Activated naive CD8-positive, alpha-beta T cell treated with anti-CD3 and anti-CD28 coated beads, Interleukin-2, amount 50 U/mL, for 24 hours (primary cell): ENCODE data around the gene SARS2.
"Not testable (repeated sequence)": the region's sequence is repeated elsewhere in the genome, so short reads cannot be mapped to it uniquely, and the experiment has no call there.

Experiments used
- ATAC-seq: fragments of 150-1000 bp; cut with Tn5 transposase; one replicate; pipeline ENCODE4 v1.10.0; 2021
- DNase-seq: peaks from one replicate; pipeline ENCODE4 v3.0.0; 2021
- H3K27ac Mint-ChIP-seq: one replicate; pipeline ENCODE4 v1.8.0; 2021; ENCODE audit warnings: mild to moderate bottlenecking, mixed read lengths
- H3K27me3 Mint-ChIP-seq: one replicate; pipeline ENCODE4 v1.8.0; 2021; ENCODE audit warnings: mixed read lengths
- H3K36me3 Mint-ChIP-seq: one replicate; pipeline ENCODE4 v1.8.0; 2021; ENCODE audit warnings: low read depth, mixed read lengths
- H3K4me1 Mint-ChIP-seq: one replicate; pipeline ENCODE4 v1.8.0; 2021; ENCODE audit warnings: mixed read lengths
- H3K4me3 Mint-ChIP-seq: one replicate; pipeline ENCODE4 v1.8.0; 2021; ENCODE audit warnings: mild to moderate bottlenecking, moderate library complexity, mixed read lengths
- H3K9me3 Mint-ChIP-seq: one replicate; pipeline ENCODE4 v1.8.0; 2021; ENCODE audit warnings: mixed read lengths

SARS2 gene

DNA sequence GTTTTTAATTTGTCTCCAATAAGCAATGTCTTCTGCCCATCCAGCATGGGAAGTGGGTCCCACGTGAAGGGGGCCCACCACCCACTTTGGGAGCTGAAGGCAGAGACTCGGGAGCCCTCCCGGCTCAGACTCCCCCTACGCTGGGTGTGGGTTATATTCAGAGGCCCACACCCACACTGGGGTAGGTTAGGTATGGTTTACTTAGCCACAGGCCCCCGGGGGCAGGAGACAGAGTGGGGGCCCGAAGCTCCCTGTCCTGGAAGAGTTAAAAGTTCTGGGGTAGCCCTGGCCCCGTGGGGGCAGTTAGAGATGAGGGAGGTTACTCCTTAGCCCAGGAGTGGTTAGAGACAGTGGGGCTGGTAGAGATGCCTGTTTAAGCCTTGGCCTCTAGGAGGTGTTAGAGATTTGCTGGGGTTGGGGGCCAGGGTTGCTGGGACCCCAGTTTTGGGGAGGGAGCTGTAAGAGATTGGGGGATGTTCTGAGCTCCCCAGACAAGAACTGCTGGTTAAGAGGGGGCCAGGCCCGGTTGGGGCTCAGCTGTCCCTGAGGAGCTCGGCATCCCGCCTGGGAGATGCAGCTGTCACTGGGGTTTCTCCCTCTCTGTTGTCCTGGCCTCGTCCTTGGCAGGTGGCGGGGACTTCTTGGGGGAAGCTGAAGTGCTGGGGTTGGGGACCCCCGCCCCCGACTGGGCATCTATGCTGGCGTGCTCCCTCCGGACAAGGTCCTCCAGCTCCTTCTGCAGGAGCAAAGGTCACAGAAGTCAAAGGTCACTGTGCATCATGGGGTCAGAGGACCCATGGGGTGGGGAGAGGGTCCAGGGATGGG lies 51.8 kb downstream of the SARS2 start:
- peaks cover 2% of the 10 kb centered on the region for H3K36me3 Mint-ChIP-seq
- DNase-seq (no peak), ATAC-seq (peak; percentile 17)
- no peaks in the 10 kb centered on the region for H3K9me3 Mint-ChIP-seq
- peak overlapping the region; percentile 86 for H3K4me3 Mint-ChIP-seq
- peaks cover 29% of the 10 kb centered on the region for H3K4me1 Mint-ChIP-seq
- H3K27me3 Mint-ChIP-seq: no peaks in the 10 kb centered on the region
- peak overlapping the region; percentile 97 for H3K27ac Mint-ChIP-seq

DNA sequence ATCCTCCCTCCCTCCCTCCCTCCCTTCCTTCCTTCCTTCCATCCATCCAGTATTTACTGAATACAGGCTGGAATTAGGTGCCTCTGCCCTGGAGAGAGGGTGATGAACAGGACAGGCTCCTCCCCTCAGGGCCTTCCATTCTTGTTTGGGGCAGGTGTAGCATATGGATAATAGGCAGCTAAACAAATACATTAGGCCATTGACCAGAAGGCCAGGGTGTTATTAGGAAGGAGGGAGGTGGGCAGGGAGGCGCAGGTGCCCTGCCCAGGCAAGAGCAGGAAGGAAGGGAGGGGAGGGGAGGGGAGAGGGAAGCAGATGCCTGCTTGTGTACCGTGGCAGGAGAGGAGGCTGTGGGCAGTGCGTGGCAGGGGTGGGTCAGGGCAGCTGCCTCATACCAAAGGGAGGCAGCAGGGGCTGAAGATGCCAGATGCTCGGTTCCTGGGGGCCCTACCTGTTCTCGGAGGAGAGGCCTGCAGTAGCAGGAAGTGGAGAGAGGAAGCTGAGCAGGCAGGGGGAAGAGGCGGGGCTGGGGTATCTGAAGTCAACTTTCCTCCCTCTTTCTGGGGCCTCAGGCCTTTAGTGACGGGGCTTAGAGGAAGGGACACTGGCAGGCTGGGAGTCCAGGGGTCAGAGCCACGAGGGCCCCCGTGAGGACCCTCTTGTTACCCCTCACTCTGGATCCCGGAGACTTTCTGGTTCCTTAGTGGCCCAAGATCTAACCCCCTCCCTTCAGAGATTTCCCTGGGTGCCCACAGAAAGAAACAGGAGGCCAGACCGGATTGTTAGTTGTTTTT lies 52.6 kb downstream of the SARS2 start, which contains the start of gene RINL:
Gene RINL (minus strand): TSS at position 495 of the 794 bp plus-strand sequence. CDS start 1,533 bp downstream, outside the sequence.
- Mint-ChIP-seq H3K4me3 (peak within 1 kb of the TSS; percentile 86), H3K27ac (peak within 1 kb of the TSS; percentile 97), H3K4me1 (peaks cover 32% of the 10 kb centered on the region), H3K9me3 (no peaks in the 10 kb centered on the region), H3K36me3 (peaks cover 5% of the 10 kb centered on the region), H3K27me3 (no peaks in the 10 kb centered on the region)
- DNase-seq (peak; percentile 73), ATAC-seq (peak; percentile 93)

DNA sequence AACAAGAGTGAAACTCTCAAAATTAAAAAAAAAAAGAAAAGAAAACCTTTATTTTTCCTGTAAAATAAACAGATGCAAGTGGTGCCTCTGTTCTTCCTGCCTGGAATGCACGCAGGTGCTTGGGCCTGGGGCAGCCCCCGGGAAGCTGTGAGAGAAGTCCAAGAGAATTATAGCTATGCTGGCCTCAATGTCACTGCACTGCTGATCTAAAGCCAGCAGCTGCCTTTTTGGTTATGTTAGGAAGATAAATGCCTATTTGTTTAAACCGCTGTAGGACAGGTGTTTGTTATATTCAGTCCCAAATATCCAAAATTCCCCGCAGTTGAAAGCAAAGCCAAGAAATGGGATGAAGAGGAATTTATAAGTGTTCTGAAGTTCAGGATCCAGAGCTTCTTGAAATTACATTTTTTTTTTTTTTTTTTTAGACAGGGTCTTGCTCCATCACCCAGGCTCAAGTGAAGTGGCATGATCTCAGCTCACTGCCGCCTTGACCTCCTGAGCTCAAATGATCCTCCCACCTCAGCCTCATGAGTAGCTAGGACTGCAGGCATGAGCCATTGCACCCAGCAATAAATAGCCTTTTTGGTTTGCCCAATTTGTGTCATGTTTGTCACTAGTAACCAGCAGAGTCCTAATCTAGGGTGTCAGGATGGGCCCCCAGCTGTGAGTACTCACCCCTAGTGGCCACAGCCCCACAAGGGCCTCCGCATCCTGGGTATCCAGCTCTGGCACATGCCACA lies 54.7 kb downstream of the SARS2 start:
- no peak for ATAC-seq
- Mint-ChIP-seq H3K4me3 (no peak overlapping the region), H3K4me1 (peaks cover 32% of the 10 kb centered on the region), H3K9me3 (no peaks in the 10 kb centered on the region), H3K27ac (no peak overlapping the region), H3K36me3 (peaks cover 13% of the 10 kb centered on the region), H3K27me3 (no peaks in the 10 kb centered on the region)
- no peak for DNase-seq

DNA sequence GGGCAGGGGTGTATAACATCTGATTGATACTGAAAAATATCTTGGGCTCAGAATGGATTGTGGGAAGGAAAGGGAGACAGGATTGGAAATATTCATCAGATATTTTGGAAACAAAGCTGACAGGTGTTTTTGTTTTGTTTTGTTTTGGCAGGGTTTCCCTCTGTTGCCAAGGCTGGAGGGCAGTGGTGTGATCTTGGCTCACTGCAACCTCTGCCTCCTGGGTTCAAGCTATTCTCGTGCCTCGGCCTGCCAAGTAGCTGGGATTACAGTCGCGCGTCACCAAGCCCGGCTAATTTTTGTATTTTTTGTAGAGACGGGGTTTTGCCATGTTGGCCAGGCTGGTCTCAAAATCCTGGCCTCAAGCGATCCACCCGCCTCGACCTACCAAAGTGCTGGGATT lies 57.2 kb downstream of the SARS2 start:
- not testable (repeated sequence) for H3K9me3 Mint-ChIP-seq, H3K4me3 Mint-ChIP-seq, DNase-seq, ATAC-seq, H3K27me3 Mint-ChIP-seq, H3K27ac Mint-ChIP-seq
- Mint-ChIP-seq H3K36me3 (peaks cover 18% of the 10 kb centered on the region), H3K4me1 (peaks cover 44% of the 10 kb centered on the region)

DNA sequence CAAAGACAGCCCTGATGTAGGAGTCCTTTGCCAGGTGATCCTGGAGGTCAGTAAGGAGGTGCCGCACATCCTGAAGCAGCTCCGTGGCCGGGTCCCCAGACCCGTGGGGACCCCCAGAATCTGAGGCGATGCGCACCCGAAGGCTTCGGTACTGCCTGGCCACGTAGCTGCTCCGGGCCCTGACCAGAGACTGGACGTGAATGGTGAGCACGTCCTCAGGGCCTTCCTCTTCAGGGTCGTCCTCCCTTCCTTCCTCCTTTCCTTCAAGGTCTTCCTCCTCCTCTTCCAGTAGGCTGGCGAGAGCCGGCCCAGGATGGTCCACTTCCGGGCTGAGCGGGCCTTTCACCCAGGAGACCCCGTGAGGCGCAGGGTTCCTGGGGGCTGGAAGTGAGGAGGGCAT lies 60.0 kb downstream of the SARS2 start:
- Mint-ChIP-seq H3K27ac (peak overlapping the region; percentile 74), H3K27me3 (no peaks in the 10 kb centered on the region), H3K9me3 (no peaks in the 10 kb centered on the region), H3K36me3 (peaks cover 24% of the 10 kb centered on the region), H3K4me1 (peaks cover 37% of the 10 kb centered on the region), H3K4me3 (peak overlapping the region; percentile 83)
- ATAC-seq (no peak), DNase-seq (no peak)

DNA sequence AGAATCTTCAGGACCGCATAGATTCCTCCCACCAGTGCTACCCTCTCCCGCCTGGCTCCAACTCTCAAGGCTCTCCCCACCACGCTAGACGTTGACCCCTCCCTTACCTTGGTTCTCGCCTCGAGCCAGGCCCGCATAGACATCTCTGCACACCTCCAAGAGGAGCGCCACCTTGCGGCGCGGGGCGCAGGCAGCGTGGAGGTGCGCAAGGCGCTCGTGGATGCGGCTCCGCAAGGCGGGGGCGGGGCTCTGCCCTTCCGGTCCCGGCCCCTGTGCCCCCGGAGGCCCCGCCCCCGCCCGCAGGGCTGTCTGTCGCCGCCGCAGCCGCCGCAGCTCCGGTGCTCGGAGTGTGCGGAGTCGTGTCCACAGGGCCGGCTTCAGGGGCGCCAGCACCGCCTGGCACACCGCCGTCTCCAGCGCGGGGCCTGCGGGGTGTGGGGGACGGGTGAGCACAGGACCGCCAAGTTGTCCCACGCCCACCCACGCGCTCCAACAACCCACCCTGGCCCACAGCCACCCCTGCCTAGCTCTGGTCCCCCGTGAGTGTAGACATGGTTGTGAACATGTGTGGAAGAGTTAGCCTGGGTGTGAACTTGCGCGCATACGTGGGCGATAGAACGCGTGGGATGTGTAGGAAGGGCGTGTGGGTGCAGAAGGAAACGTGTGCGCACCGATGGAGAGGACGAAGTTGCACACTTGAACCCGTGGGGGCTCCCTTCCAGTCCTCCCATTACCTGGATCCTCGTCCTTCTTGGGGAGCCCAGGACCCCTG lies 60.5 kb downstream of the SARS2 start:
- DNase-seq (peak; percentile 96), ATAC-seq (peak; percentile 89)
- H3K4me3 Mint-ChIP-seq: peak overlapping the region; percentile 83
- peaks cover 43% of the 10 kb centered on the region for H3K4me1 Mint-ChIP-seq
- H3K27ac Mint-ChIP-seq: peak overlapping the region; percentile 83
- no peaks in the 10 kb centered on the region for H3K27me3 Mint-ChIP-seq
- no peaks in the 10 kb centered on the region for H3K9me3 Mint-ChIP-seq
- peaks cover 27% of the 10 kb centered on the region for H3K36me3 Mint-ChIP-seq

DNA sequence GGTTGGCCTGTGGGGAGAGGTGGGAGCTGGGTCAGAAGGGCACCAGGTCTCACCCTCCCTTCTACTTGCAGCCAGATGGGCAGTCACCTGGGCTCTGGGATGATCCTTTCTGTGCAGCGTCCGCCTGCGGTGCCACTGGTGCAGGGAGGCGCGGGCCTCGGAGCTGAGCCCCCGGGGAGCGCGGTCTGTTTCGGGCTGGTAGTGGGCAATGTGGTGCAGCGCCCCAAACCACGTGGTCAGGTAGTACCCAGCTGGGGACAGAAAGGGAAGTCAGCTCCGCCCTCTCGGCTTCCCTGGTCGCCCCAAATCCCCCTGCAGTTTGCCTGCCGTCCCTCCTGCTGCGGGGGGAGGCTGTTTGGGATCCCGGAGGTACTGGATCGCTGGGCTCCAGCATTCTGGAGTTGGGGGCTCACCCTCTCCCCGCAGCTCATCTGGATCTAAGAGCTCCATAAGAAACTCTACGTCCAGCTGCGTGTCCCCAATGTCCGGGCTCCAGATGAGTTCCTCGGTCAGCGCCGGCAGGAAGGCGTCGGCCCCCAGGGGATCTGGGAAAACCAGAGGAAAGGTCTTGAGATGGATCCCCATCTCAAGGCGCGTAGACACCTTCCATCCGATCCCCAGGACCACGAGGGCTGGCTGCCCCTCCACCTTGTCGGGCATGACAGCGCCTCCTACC lies 61.3 kb downstream of the SARS2 start:
- H3K4me3 Mint-ChIP-seq: peak overlapping the region; percentile 83
- DNase-seq (peak; percentile 58), ATAC-seq (peak; percentile 17)

DNA sequence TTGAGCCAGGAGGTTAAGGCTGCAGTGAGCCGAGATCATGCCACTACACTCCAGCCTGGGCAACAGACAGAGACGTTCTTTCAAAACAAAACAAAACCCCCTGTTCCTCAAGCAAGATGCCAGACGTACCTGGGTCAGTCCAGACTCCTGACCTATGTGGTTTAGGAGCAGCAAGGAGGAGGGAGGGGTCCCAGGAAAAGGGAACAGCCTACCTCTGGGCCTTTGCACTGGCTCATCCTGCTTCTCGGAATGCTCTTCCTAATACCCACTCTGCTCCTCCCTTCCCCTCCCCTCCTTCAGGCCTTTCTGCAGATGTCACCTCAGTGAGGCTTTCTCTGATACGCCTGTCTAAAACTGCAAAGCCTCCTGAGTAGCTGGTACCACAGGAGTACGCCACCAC lies 62.0 kb downstream of the SARS2 start:
- DNase-seq (no peak), ATAC-seq (no peak)
- H3K4me1 Mint-ChIP-seq: peaks cover 52% of the 10 kb centered on the region
- no peaks in the 10 kb centered on the region for H3K27me3 Mint-ChIP-seq
- H3K4me3 Mint-ChIP-seq: peak overlapping the region; percentile 83
- H3K27ac Mint-ChIP-seq: peak overlapping the region; percentile 83
- H3K36me3 Mint-ChIP-seq: peaks cover 31% of the 10 kb centered on the region
- no peaks in the 10 kb centered on the region for H3K9me3 Mint-ChIP-seq

More for the DNA sequence above, 61.3 kb downstream of the SARS2 start:
- Mint-ChIP-seq H3K4me1 (peaks cover 50% of the 10 kb centered on the region), H3K27ac (peak overlapping the region; percentile 83), H3K36me3 (peaks cover 31% of the 10 kb centered on the region), H3K9me3 (no peaks in the 10 kb centered on the region), H3K27me3 (no peaks in the 10 kb centered on the region)

DNA sequence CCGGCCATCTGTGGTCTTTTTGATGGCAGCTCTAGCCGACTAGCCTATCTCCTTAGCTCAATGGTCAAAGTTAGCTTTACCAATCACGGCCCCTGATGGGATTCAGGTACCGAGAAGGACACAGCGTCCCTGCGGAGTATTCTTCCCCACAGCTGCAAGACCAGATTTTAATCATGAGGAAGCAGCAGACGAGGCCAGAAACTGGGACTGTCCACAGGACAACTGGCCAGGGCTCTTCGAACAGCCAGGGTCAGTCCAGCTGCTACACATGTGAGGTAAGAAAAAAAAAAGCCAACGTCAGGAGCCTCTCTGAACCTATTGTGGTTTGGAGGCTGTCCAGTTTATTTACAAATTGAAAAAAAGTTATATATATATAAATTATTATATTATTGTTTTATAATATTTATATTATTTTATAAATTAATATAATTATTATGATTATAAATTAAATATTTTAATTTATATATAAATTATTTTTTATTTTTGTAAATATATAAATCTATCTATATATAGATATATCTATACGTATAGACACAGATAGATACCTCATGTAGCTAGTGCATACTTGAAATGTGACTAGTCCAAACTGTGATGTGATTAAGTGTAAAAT lies 63.3 kb downstream of the SARS2 start:
- Mint-ChIP-seq H3K9me3 (no peaks in the 10 kb centered on the region), H3K27me3 (no peaks in the 10 kb centered on the region), H3K4me1 (peaks cover 57% of the 10 kb centered on the region), H3K4me3 (no peak overlapping the region), H3K36me3 (peaks cover 27% of the 10 kb centered on the region), H3K27ac (no peak overlapping the region)
- DNase-seq (no peak), ATAC-seq (no peak)
